Measurements from ENCODE around the gene FSTL5. TPM values are rescaled to one million over a fixed set of nuclear protein-coding genes. Genes with fewer than 3 reads are reported as not detected.

FSTL5 gene
- total and polyA plus RNA-seq, 9 of the 15 experiments (the other 6 are each of a cell fraction or from before 2014, with no cell fraction given) = 0.09 to 3.1 (median 0.50) TPM; not detected in 1

- ATAC-seq (no peak), FAIRE-seq (no peak), DNase-seq (ENCODE audit: extremely low read depth in 1 of 4, low spot score in 3 of 4) (no peak)
- H3K27ac ChIP-seq (ENCODE audit: extremely low read depth, low read depth, low read length) = no peak overlapping the region
- BruUV-seq (replicated peaks) = no TSS peak
- intact Hi-C loops (cut with micrococcal nuclease) (no loop called here), in situ Hi-C loops (cut with MboI) (no loop called here)
- H3K4me1 ChIP-seq (replicated peaks in 1 of 2; ENCODE audit: control insufficient read depth in 2 of 2, insufficient read depth in 2 of 2, low read length in 2 of 2) = no peaks in the 10 kb centered on the region
- WGBS (ENCODE audit: insufficient coverage, low coverage, missing lambda C conversion rate) = 0% methylated on average over 1 of the region's 2 CpGs
- H3K27me3 ChIP-seq (ENCODE audit: control insufficient read depth in 2 of 2, insufficient read depth in 2 of 2, low read length in 2 of 2) = no peaks in the 10 kb centered on the region
- CTCF ChIA-PET (ENCODE audit: low intra/inter-chr PET ratio) = no interaction called here
- H3K9ac ChIP-seq (ENCODE audit: insufficient read depth in 1 of 2, low read depth in 2 of 2, low read length in 2 of 2) = no peak overlapping the region
- no peak overlapping the region for H2AFZ ChIP-seq (ENCODE audit: low read depth, low read length)
- no peaks in the 10 kb centered on the region for H3K36me3 ChIP-seq (ENCODE audit: control insufficient read depth, insufficient read depth, low read length)
- no peaks in the 10 kb centered on the region for H3K9me1 ChIP-seq (ENCODE audit: control insufficient read depth, insufficient read depth, low read length)
- TF ChIP-seq MYNN (IDR thresholded peaks at IDR 0.05) (no peak), MYNN (CRISPR knock-in tag; IDR thresholded peaks at IDR 0.05) (no peak), IRF9 (tag; IDR thresholded peaks at IDR 0.05) (no peak), STAT6 (CRISPR knock-in tag; IDR thresholded peaks at IDR 0.05) (no peak), TFAP4 (CRISPR knock-in tag; IDR thresholded peaks at IDR 0.05; ENCODE audit: borderline replicate concordance) (no peak), CSDE1 (IDR thresholded peaks at IDR 0.05) (no peak), ZNF146 (CRISPR knock-in tag; IDR thresholded peaks at IDR 0.05; ENCODE audit: unreplicated experiment) (no peak), RBM25 (IDR thresholded peaks at IDR 0.05; ENCODE audit: low read depth, low read length, severe bottlenecking) (no peak), KDM1A (IDR thresholded peaks at IDR 0.05) (no peak), RFX7 (CRISPR knock-in tag; IDR thresholded peaks at IDR 0.05) (no peak), ZNF75A (CRISPR knock-in tag; IDR thresholded peaks at IDR 0.05) (no peak), EWSR1 (IDR thresholded peaks at IDR 0.05; ENCODE audit: borderline replicate concordance, low read depth, partially characterized antibody) (no peak), POLR2AphosphoS2 (IDR thresholded peaks at IDR 0.05; ENCODE audit: low read length) (no peak), SRSF3 (IDR thresholded peaks at IDR 0.05; ENCODE audit: insufficient read depth, low read length) (no peak)
- POLR2A ChIA-PET = no interaction called here
- no peak overlapping the region for H3K4me3 ChIP-seq
- H3K4me2 ChIP-seq (ENCODE audit: insufficient read depth, low read length) = no peak overlapping the region
- no peaks in the 10 kb centered on the region for H3K79me2 ChIP-seq (ENCODE audit: control insufficient read depth, insufficient read depth, low read length)
- H3K9me3 ChIP-seq (replicated peaks; ENCODE audit: control insufficient read depth, insufficient read depth, low read depth, low read length) = no peaks in the 10 kb centered on the region
- no peaks in the 10 kb centered on the region for H4K20me1 ChIP-seq (replicated peaks; ENCODE audit: control insufficient read depth, insufficient read depth, low read length)
These were observed 102.6 kb downstream of the FSTL5 start for GRCh38 chr4:162061214-162061613.
